ENCODE data around the gene CDHR5.

Gene CDHR5

GRCh38 chr11:608791-609251 is 15.9 kb downstream of the CDHR5 start:
- no peaks in the 10 kb centered on the region; the same call in 1 of the 2 replicates for H3K36me3 ChIP-seq (ENCODE audit: insufficient read depth)
- H3K4me2 ChIP-seq: no peak overlapping the region

DNA sequence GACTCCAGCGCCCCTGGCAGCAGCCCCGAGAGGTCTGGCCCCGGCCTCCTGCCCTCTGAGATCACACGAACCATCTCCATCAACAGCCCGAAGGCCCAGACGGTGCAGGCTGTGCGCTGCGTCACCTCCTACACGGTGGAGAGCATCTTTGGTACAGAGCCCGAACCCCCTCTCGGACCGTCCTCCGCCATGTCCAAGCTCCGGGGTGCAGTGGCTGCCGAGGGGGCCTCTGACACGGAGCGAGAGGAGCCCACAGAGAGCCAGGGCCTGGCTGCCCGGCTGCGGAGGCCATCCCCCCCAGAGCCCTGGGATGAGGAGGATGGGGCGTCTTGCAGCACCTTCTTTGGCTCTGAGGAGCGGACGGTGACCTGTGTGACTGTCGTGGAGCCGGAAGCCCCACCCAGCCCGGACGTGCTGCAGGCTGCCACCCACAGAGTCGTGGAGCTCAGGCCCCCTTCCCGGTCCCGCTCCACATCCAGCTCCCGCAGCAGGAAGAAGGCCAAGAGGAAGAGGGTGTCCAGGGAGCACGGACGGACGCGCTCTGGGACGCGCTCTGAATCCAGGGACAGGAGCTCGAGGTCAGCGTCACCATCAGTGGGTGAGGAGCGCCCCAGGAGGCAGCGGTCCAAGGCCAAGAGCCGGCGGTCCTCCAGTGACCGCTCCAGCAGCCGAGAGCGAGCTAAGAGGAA is 16.6 kb downstream of the CDHR5 start:
- no peaks in the 10 kb centered on the region for H3K4me1 ChIP-seq (ENCODE audit: low read depth, poor library complexity, severe bottlenecking)
- H3K79me2 ChIP-seq (ENCODE audit: insufficient read depth, low read depth): no peaks in the 10 kb centered on the region
- no peak overlapping the region for H3K27ac ChIP-seq
- no peak overlapping the region for H3K4me3 ChIP-seq (IDR thresholded peaks at IDR 0.05; ENCODE audit: insufficient read depth, low read depth, low read length)
- TF ChIP-seq, protein P1, sequence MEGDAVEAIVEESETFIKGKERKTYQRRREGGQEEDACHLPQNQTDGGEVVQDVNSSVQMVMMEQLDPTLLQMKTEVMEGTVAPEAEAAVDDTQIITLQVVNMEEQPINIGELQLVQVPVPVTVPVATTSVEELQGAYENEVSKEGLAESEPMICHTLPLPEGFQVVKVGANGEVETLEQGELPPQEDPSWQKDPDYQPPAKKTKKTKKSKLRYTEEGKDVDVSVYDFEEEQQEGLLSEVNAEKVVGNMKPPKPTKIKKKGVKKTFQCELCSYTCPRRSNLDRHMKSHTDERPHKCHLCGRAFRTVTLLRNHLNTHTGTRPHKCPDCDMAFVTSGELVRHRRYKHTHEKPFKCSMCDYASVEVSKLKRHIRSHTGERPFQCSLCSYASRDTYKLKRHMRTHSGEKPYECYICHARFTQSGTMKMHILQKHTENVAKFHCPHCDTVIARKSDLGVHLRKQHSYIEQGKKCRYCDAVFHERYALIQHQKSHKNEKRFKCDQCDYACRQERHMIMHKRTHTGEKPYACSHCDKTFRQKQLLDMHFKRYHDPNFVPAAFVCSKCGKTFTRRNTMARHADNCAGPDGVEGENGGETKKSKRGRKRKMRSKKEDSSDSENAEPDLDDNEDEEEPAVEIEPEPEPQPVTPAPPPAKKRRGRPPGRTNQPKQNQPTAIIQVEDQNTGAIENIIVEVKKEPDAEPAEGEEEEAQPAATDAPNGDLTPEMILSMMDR (conservative IDR thresholded peaks at IDR 0.05; ENCODE audit: low read depth, low read length): no peak
- no peak overlapping the region for H2AFZ ChIP-seq (ENCODE audit: low read depth)
- H3K9ac ChIP-seq: no peak overlapping the region
- H3K4me2 ChIP-seq: no peak overlapping the region
- no peaks in the 10 kb centered on the region for H4K20me1 ChIP-seq (ENCODE audit: insufficient read depth)
- no peaks in the 10 kb centered on the region for H3K27me3 ChIP-seq (ENCODE audit: insufficient read depth, low read depth)
- no peaks in the 10 kb centered on the region; the same call in 1 of the 2 replicates for H3K36me3 ChIP-seq (ENCODE audit: insufficient read depth)

More at GRCh38 chr11:608791-609251, 15.9 kb downstream of the CDHR5 start:
- Histone ChIP-seq H2AFZ (ENCODE audit: low read depth) (no peak overlapping the region), H3K79me2 (ENCODE audit: insufficient read depth, low read depth) (no peaks in the 10 kb centered on the region), H3K4me1 (ENCODE audit: low read depth, poor library complexity, severe bottlenecking) (no peaks in the 10 kb centered on the region), H4K20me1 (ENCODE audit: insufficient read depth) (no peaks in the 10 kb centered on the region), H3K9ac (no peak overlapping the region), H3K27ac (no peak overlapping the region), H3K27me3 (ENCODE audit: insufficient read depth, low read depth) (no peaks in the 10 kb centered on the region), H3K4me3 (IDR thresholded peaks at IDR 0.05; ENCODE audit: insufficient read depth, low read depth, low read length) (no peak overlapping the region)
- TF ChIP-seq, protein P1 (conservative IDR thresholded peaks at IDR 0.05; ENCODE audit: low read depth, low read length): no peak

GRCh38 chr11:607020-607780 is 17.6 kb downstream of the CDHR5 start:
- TF ChIP-seq, protein P1 (conservative IDR thresholded peaks at IDR 0.05; ENCODE audit: low read depth, low read length): no peak
- Histone ChIP-seq H3K4me2 (no peak overlapping the region), H3K4me3 (IDR thresholded peaks at IDR 0.05; ENCODE audit: insufficient read depth, low read depth, low read length) (no peak overlapping the region), H2AFZ (ENCODE audit: low read depth) (no peak overlapping the region), H3K9ac (no peak overlapping the region), H3K27ac (no peak overlapping the region), H3K36me3 (ENCODE audit: insufficient read depth) (no peaks in the 10 kb centered on the region; the same call in 1 of the 2 replicates), H4K20me1 (ENCODE audit: insufficient read depth) (no peaks in the 10 kb centered on the region), H3K79me2 (ENCODE audit: insufficient read depth, low read depth) (no peaks in the 10 kb centered on the region), H3K4me1 (ENCODE audit: low read depth, poor library complexity, severe bottlenecking) (no peaks in the 10 kb centered on the region), H3K27me3 (ENCODE audit: insufficient read depth, low read depth) (no peaks in the 10 kb centered on the region)

DNA sequence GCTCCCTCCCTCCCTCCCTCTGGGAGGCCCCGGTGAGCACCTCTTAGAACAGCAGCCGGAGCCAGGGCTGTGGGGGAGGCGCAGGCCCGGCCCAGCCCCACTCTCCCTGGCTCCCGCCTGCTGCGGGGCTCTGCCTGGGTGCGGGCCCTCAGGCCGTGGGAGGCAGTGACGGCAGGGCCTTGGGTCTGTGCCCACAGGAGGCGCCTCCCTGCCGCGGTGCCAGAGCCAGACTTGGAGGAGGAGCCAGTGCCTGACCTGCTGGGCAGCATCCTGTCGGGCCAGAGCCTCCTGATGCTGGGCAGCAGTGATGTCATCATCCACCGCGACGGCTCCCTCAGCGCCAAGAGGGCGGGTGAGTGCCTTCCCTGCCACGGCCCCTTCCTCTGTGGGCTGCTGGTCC is 18.5 kb downstream of the CDHR5 start:
- Histone ChIP-seq H3K27ac (no peak overlapping the region), H3K27me3 (ENCODE audit: insufficient read depth, low read depth) (no peaks in the 10 kb centered on the region), H4K20me1 (ENCODE audit: insufficient read depth) (no peaks in the 10 kb centered on the region), H3K4me3 (IDR thresholded peaks at IDR 0.05; ENCODE audit: insufficient read depth, low read depth, low read length) (no peak overlapping the region), H3K9ac (no peak overlapping the region), H3K4me1 (ENCODE audit: low read depth, poor library complexity, severe bottlenecking) (no peaks in the 10 kb centered on the region), H2AFZ (ENCODE audit: low read depth) (no peak overlapping the region), H3K36me3 (ENCODE audit: insufficient read depth) (no peaks in the 10 kb centered on the region; the same call in 1 of the 2 replicates), H3K4me2 (no peak overlapping the region), H3K79me2 (ENCODE audit: insufficient read depth, low read depth) (no peaks in the 10 kb centered on the region)
- TF ChIP-seq, protein P1 (conservative IDR thresholded peaks at IDR 0.05; ENCODE audit: low read depth, low read length): no peak
